NB4 (cell line): Measurements from ENCODE around the gene P2RX6.

Experiments
- CTCF ChIP-seq: IDR thresholded peaks from one replicate; pipeline ENCODE4 v1.5.1; 2012; ENCODE audit warnings: low read depth, low read length
- POLR2A ChIP-seq: IDR thresholded peaks from 2 replicates; pipeline ENCODE4 v1.6.1; 2011; ENCODE audit warnings: mild to moderate bottlenecking; ENCODE audit not compliant: insufficient read length; ENCODE audit errors: extremely low read depth

GRCh38 chr22:20968281-20968977 is 46.5 kb upstream of the P2RX6 start:
- TF ChIP-seq CTCF (no peak), POLR2A (no peak)
